ENCODE results near the gene SERPINB5. TPM values are rescaled to one million over a fixed set of nuclear protein-coding genes. Genes with fewer than 3 reads are reported as not detected.

SERPINB5 gene
- polyA plus RNA-seq, 1 experiment: not detected

- H3K4me3 ChIP-seq (ENCODE audit: low read depth, low read length): no peak overlapping the region
- TF ChIP-seq, protein P1, sequence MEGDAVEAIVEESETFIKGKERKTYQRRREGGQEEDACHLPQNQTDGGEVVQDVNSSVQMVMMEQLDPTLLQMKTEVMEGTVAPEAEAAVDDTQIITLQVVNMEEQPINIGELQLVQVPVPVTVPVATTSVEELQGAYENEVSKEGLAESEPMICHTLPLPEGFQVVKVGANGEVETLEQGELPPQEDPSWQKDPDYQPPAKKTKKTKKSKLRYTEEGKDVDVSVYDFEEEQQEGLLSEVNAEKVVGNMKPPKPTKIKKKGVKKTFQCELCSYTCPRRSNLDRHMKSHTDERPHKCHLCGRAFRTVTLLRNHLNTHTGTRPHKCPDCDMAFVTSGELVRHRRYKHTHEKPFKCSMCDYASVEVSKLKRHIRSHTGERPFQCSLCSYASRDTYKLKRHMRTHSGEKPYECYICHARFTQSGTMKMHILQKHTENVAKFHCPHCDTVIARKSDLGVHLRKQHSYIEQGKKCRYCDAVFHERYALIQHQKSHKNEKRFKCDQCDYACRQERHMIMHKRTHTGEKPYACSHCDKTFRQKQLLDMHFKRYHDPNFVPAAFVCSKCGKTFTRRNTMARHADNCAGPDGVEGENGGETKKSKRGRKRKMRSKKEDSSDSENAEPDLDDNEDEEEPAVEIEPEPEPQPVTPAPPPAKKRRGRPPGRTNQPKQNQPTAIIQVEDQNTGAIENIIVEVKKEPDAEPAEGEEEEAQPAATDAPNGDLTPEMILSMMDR (IDR thresholded peaks at IDR 0.05; ENCODE audit: insufficient read depth, low read depth, low read length): no peak
- POLR2A ChIA-PET: interaction anchor here (1.3 kb wide), 1 partner anchor 13 kb away, joined by 4 read pairs; no protein-coding TSS in a partner anchor
- peak; percentile 26 for DNase-seq (ENCODE audit: low read depth)
- no peaks in the 10 kb centered on the region for H3K36me3 ChIP-seq (ENCODE audit: control insufficient read depth, insufficient read depth, low read length)
- CTCF ChIA-PET: interaction anchor here (0.6 to 3.8 kb wide), 6 partner anchors 11 to 315 kb away, joined by 3 to 15 read pairs (median 4); no protein-coding TSS in a partner anchor
- no peaks in the 10 kb centered on the region for H3K27me3 ChIP-seq (ENCODE audit: control insufficient read depth, insufficient read depth, low read length)
These were observed 63.2 kb downstream of the SERPINB5 start for GRCh38 chr18:63539904-63540510.

- TF ChIP-seq, protein P1 (IDR thresholded peaks at IDR 0.05; ENCODE audit: insufficient read depth, low read depth, low read length): no peak
- DNase-seq (ENCODE audit: low read depth): no peak
- POLR2A ChIA-PET: no interaction called here
- Histone ChIP-seq H3K27me3 (ENCODE audit: control insufficient read depth, insufficient read depth, low read length) (no peaks in the 10 kb centered on the region), H3K4me3 (ENCODE audit: low read depth, low read length) (no peak within 1 kb of the TSS), H3K36me3 (ENCODE audit: control insufficient read depth, insufficient read depth, low read length) (no peaks in the 10 kb centered on the region)
- CTCF ChIA-PET: interaction anchor here (1.0 to 3.8 kb wide), 3 partner anchors 31 to 200 kb away, joined by 3 to 11 read pairs (median 3); no protein-coding TSS in a partner anchor
These were observed 65.3 kb downstream of the SERPINB5 start, which contains the start of gene SERPINB12 for GRCh38 chr18:63542069-63542468. TSS of gene SERPINB12 (plus strand) at chr18:63542369. CDS start at chr18:63556160, 13,791 bp downstream.

GRCh38 chr18:63544017-63544416 lies 67.3 kb downstream of the SERPINB5 start:
- H3K36me3 ChIP-seq (ENCODE audit: control insufficient read depth, insufficient read depth, low read length): no peaks in the 10 kb centered on the region
- DNase-seq (ENCODE audit: low read depth): no peak
- TF ChIP-seq, protein P1 (IDR thresholded peaks at IDR 0.05; ENCODE audit: insufficient read depth, low read depth, low read length): no peak
- CTCF ChIA-PET: interaction anchor here (1.3 to 1.6 kb wide), 3 partner anchors 10 to 22 kb away, joined by 3 to 5 read pairs (median 4); no protein-coding TSS in a partner anchor
- no peak overlapping the region for H3K4me3 ChIP-seq (ENCODE audit: low read depth, low read length)
- H3K27me3 ChIP-seq (ENCODE audit: control insufficient read depth, insufficient read depth, low read length): no peaks in the 10 kb centered on the region
- POLR2A ChIA-PET: no interaction called here

DNA sequence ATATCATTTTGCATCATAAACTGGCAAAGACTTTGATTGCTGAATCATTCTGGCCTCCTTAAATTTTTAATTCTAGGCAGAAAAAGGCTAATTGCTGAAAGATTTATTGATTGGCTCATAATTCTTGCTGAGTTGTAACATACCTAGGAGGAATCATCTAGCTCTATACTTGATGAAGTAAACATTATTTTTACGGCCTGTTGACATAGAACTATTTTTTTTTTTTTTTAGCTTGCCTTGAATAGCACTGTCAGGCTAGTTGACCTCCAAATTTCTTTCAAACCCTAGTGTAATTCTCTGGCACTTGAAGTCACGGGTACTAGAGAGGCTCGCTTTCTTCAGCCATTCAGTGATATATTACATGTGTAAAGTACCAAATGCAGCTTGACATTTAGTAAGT lies 68.2 kb downstream of the SERPINB5 start:
- POLR2A ChIA-PET: no interaction called here
- Histone ChIP-seq H3K36me3 (ENCODE audit: control insufficient read depth, insufficient read depth, low read length) (no peaks in the 10 kb centered on the region), H3K27me3 (ENCODE audit: control insufficient read depth, insufficient read depth, low read length) (no peaks in the 10 kb centered on the region), H3K4me3 (ENCODE audit: low read depth, low read length) (no peak overlapping the region)
- CTCF ChIA-PET: interaction anchor here (0.6 to 1.6 kb wide), 2 partner anchors 9 to 300 kb away, joined by 3 to 4 read pairs; no protein-coding TSS in a partner anchor
- TF ChIP-seq, protein P1 (IDR thresholded peaks at IDR 0.05; ENCODE audit: insufficient read depth, low read depth, low read length): no peak
- DNase-seq (ENCODE audit: low read depth): no peak

GRCh38 chr18:63550068-63550467 lies 73.3 kb downstream of the SERPINB5 start:
- ChIA-PET CTCF (interaction anchor here (0.8 to 1.6 kb wide), 4 partner anchors 9 to 192 kb away, joined by 3 to 6 read pairs (median 4); no protein-coding TSS in a partner anchor), POLR2A (interaction anchor here (0.6 kb wide), 1 partner anchor 9 kb away, joined by 3 read pairs; no protein-coding TSS in a partner anchor)
- Histone ChIP-seq H3K27me3 (ENCODE audit: control insufficient read depth, insufficient read depth, low read length) (no peaks in the 10 kb centered on the region), H3K4me3 (ENCODE audit: low read depth, low read length) (no peak overlapping the region), H3K36me3 (ENCODE audit: control insufficient read depth, insufficient read depth, low read length) (no peaks in the 10 kb centered on the region)
- DNase-seq (ENCODE audit: low read depth): no peak
- TF ChIP-seq, protein P1 (IDR thresholded peaks at IDR 0.05; ENCODE audit: insufficient read depth, low read depth, low read length): no peak

Measured in BJ (cell line).